Measurements from ENCODE around the gene GABRB1. TPM values are rescaled to one million over a fixed set of nuclear protein-coding genes. Genes with fewer than 3 reads are reported as not detected.

The GABRB1 gene
- total RNA-seq, 1 donor from 2014 or later: 4.0 TPM

DNA sequence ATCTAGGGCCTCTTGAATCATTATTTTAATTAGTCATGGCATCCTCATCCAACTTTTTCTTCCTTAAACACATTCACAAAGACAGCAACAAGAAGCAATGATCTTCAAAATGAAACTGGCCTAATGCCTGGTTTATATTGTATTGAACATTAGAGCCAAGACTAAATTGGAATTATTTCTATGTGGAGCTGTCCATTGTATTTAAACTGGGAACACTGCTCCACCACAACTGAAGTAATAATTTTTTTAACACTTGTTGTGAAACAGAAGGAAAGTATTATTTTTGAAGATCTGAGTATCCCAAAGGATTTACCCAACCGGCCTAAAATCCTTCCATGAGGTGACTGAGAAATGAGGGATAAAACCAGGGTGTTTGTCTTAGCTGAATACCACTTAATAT, 6.9 kb downstream of the GABRB1 start:
- ATAC-seq (no peak), DNase-seq (no peak)
- intact Hi-C loops (cut with micrococcal nuclease): loop anchor here (10.0 kb wide), 1 partner anchor 193 kb away; no protein-coding TSS in a partner anchor

- DNase-seq (no peak), ATAC-seq (no peak)
- intact Hi-C loops (cut with micrococcal nuclease): no loop called here
Observed at GRCh38 chr4:47040828-47041227, 9.5 kb downstream of the GABRB1 start.

DNA sequence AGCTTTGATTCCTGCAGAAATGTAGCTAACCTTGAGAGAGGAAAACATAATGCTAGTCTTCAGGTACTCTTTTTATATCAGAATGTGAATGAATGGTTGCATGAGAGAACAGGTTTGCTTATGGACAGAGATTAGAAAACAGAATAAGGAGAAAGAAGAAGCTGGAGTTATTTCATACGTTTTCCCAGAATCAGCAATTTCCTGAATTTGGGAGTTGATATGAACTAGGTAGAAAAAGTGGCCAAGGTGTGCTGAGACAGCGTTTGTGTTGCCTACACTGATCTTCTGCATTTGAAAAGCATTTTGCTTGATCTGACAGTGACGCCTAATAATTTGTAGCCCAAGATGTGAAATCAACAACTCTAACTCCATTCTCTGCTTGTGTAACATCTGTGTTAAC, 12.5 kb downstream of the GABRB1 start:
- ATAC-seq: no peak
- intact Hi-C loops (cut with micrococcal nuclease): no loop called here
- no peak for DNase-seq

- DNase-seq: no peak
- intact Hi-C loops (cut with micrococcal nuclease): no loop called here
- no peak for ATAC-seq
Observed at GRCh38 chr4:47045261-47045660, 13.9 kb downstream of the GABRB1 start.

DNA sequence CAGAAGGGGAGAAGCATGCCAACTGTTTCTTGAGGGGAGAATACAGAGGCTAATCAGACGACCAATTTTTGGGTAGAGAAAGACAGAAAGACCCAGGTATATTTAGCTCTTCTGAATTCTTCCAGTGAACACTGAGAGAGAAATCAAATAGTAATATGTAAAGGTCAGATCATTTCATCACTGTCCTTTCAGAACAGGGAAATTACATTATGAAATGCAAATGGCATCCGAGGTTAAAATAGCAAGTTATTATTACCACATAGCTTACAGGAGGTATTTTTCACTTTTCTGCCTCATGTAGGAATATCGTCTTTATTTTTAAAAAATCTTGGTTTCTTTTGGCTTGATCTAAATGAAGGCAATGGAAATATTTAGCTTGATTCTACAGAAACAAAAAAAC, 18.0 kb downstream of the GABRB1 start:
- intact Hi-C loops (cut with micrococcal nuclease): no loop called here
- ATAC-seq: no peak
- no peak for DNase-seq

- DNase-seq: no peak
- no peak for ATAC-seq
- intact Hi-C loops (cut with micrococcal nuclease): no loop called here
Observed at GRCh38 chr4:47050761-47051725, 19.7 kb downstream of the GABRB1 start.

DNA sequence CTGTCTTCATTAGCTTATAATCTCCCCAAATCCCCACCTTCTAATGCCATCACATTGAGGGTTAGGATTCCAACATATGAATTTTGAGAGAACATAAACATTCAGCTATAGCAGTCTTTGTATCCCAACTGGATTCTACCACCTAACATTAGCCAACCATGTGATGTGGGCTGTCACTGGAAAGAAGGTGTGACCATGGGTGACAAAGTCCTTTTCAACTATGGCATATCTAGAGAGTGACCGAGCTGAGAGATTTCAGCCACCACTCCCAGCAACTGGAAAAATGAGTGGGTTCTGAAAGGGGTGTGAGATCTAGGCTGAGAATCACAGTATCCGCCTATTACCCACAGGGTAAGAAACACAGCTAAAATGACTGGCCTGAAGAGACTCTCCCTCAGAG, 22.1 kb downstream of the GABRB1 start:
- no peak for DNase-seq
- intact Hi-C loops (cut with micrococcal nuclease): no loop called here
- ATAC-seq: no peak

DNA sequence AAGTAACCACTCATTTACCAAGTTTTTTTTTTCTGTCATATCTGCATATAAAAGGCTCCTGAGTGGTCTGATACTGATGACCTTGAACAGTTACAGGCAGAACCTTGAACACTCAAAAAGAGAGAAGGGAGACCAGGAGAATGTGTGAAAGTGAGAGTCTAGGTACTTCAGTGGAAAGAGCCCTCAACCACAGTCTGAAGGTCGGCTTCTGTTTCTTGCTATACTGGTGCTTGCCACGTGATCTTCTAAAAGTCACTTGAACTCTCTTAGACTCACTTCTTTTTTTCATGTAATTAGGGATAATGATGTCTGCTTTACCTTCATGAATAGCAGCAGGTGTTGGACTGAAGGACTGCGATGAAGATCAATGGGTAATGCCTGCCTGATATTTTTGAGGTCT, 22.8 kb downstream of the GABRB1 start:
- ATAC-seq (no peak), DNase-seq (no peak)
- intact Hi-C loops (cut with micrococcal nuclease): no loop called here

DNA sequence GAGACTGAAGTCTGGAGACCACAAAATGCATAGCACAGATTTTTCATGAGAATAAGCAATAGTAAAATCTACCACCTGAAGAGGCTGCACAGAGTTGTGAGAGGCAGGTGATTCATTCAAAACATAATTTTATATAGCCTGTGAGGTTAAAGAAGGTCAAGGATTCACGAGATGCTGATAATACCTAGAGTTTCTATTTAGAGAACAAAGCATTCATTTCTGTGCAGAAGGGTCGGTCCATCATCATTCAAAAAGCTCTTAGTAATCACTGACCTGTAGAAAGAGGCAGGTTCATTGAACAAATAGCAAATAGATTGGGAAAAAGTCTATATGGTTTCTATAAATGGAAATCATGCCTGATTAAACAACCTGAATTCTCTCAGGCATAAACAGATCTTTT, 26.6 kb downstream of the GABRB1 start:
- intact Hi-C loops (cut with micrococcal nuclease): no loop called here
- DNase-seq (no peak), ATAC-seq (peak; percentile 29)

- intact Hi-C loops (cut with micrococcal nuclease): no loop called here
- no peak for DNase-seq
- ATAC-seq: no peak
Observed at GRCh38 chr4:47060561-47060960, 29.2 kb downstream of the GABRB1 start.

GRCh38 chr4:47061435-47061834, 30.1 kb downstream of the GABRB1 start:
- no peak for ATAC-seq
- intact Hi-C loops (cut with micrococcal nuclease): no loop called here
- no peak for DNase-seq

- DNase-seq (no peak), ATAC-seq (no peak)
- intact Hi-C loops (cut with micrococcal nuclease): no loop called here
Observed at GRCh38 chr4:47065051-47065481, 33.7 kb downstream of the GABRB1 start.

GRCh38 chr4:47068986-47069385, 37.6 kb downstream of the GABRB1 start:
- DNase-seq: no peak
- intact Hi-C loops (cut with micrococcal nuclease): no loop called here
- ATAC-seq: no peak

GRCh38 chr4:47071901-47072341, 40.6 kb downstream of the GABRB1 start:
- ATAC-seq (no peak), DNase-seq (no peak)
- intact Hi-C loops (cut with micrococcal nuclease): no loop called here

- DNase-seq (no peak), ATAC-seq (no peak)
- intact Hi-C loops (cut with micrococcal nuclease): no loop called here
Observed at GRCh38 chr4:47073647-47074046, 42.3 kb downstream of the GABRB1 start.

DNA sequence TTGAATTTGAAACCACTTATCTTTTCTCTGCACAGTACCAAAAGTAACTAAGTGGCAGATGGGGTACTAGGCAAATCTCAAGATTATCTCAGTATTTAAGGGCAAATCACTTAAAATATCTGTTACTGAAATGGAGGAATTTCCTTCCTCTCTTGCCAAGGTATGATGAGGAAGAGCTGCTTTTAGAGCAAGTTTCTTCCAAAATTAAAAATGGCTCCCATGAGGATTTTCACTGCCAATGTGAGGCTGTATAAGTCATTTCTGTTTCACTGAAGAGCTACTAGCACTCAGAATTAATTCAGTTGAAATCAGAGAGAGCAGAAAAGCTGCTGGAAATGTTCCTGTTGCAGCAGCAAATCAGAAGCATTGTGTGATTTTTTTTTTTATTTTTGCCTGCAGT, 43.4 kb downstream of the GABRB1 start:
- DNase-seq: no peak
- intact Hi-C loops (cut with micrococcal nuclease): no loop called here
- no peak for ATAC-seq

DNA sequence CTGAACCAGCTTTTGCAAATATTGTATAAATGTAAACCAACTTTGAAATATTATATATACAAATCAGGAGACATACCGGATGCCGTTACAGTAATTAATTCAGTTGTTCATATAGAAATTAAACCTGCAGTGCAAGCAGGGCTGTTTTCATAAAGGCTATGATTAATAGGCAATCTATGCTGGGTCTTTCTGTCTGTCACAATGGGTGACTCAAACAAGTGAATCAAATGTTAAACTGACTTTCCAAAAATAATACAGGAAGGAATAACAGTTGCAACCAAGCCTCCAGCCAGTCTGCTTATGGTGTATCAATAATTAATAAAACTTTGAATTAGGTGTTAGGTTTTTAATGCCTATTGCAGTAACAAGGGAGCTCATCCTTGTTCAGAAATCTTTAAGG, 43.9 kb downstream of the GABRB1 start:
- ATAC-seq (no peak), DNase-seq (no peak)
- intact Hi-C loops (cut with micrococcal nuclease): no loop called here

DNA sequence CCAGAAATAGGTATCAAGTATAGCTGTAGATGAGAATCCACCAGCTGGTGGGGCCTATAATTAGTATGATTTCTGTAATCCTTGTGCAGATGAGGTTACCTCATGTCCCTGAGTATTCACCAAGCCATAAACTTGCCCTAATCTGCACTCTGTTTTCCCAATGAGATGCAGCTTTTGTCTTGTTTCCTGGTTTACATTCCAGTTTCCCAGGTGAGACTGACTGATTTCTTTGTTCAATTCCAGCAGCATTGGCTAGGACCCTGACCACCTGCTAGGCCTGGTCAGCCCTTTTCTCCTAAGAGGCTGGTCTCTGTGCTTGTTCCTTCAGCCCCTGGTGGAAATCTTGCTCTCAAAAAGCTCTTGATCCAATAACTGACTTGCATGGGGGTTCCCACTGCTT, 44.6 kb downstream of the GABRB1 start:
- no peak for ATAC-seq
- intact Hi-C loops (cut with micrococcal nuclease): no loop called here
- DNase-seq: no peak

- DNase-seq (no peak), ATAC-seq (no peak)
Observed at GRCh38 chr4:47084111-47084510, 52.7 kb downstream of the GABRB1 start.

GRCh38 chr4:47084795-47085194, 53.4 kb downstream of the GABRB1 start:
- DNase-seq (no peak), ATAC-seq (no peak)
- intact Hi-C loops (cut with micrococcal nuclease): no loop called here

More at GRCh38 chr4:47084111-47084510, 52.7 kb downstream of the GABRB1 start:
- intact Hi-C loops (cut with micrococcal nuclease): no loop called here

DNA sequence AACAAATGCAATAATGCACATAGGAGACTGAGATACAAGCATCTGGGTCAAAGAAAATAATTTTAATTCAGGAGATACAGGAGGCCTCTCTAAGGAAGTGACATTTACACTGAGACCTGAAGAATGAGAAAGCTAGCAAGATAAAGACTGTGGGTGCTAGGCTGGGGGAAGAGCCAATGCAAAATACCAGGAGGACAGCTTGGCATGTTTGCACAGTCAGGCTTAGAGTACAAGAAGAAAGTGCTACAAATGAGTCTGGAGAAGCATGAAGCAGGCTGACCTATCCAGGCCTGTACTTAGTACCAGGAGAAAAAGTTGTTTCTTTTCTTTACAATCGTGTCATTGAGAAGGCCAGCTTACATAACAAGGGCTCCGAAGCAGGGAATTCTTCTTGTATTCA, 56.9 kb downstream of the GABRB1 start:
- peak; percentile 44 for ATAC-seq
- no peak for DNase-seq
- intact Hi-C loops (cut with micrococcal nuclease): no loop called here
